NOMO-1 (cell line): ENCODE measurements around the gene KIRREL3.

Experiments used
- DNase-seq, 2 experiments: peaks; one replicate each; lab custom pipeline; 2025; ENCODE audit not compliant: unreplicated experiment in 2 of 2; lab: John Stamatoyannopoulos, UW

Gene KIRREL3

GRCh38 chr11:126720539-126721235 is 279.9 kb downstream of the KIRREL3 start:
- no peak for DNase-seq

GRCh38 chr11:126719740-126720139 is 280.8 kb downstream of the KIRREL3 start:
- no peak for DNase-seq

GRCh38 chr11:126718276-126718675 is 282.3 kb downstream of the KIRREL3 start:
- DNase-seq: no peak

GRCh38 chr11:126716456-126717083 is 284.0 kb downstream of the KIRREL3 start:
- DNase-seq: no peak

- DNase-seq: no peak
Measured at GRCh38 chr11:126713806-126714205, 286.8 kb downstream of the KIRREL3 start.

- DNase-seq: no peak
Measured at GRCh38 chr11:126711977-126712625, 288.5 kb downstream of the KIRREL3 start.

- DNase-seq: no peak
Measured at GRCh38 chr11:126710804-126711399, 289.7 kb downstream of the KIRREL3 start.

- DNase-seq: no peak
Measured at GRCh38 chr11:126707498-126707897, 293.1 kb downstream of the KIRREL3 start.

- no peak for DNase-seq
Measured at GRCh38 chr11:126704096-126704495, 296.5 kb downstream of the KIRREL3 start.

- DNase-seq: no peak
Measured at GRCh38 chr11:126703662-126704061, 296.9 kb downstream of the KIRREL3 start.

- no peak for DNase-seq
Measured at GRCh38 chr11:126702987-126703386, 297.6 kb downstream of the KIRREL3 start.

GRCh38 chr11:126702165-126702720 is 298.3 kb downstream of the KIRREL3 start:
- no peak for DNase-seq

- DNase-seq: no peak
Measured at GRCh38 chr11:126701520-126701897, 299.1 kb downstream of the KIRREL3 start.

- DNase-seq: no peak
Measured at GRCh38 chr11:126700768-126701519, 299.6 kb downstream of the KIRREL3 start.

GRCh38 chr11:126698576-126698975 is 302.0 kb downstream of the KIRREL3 start:
- DNase-seq: no peak

- DNase-seq: no peak
Measured at GRCh38 chr11:126697936-126698335, 302.6 kb downstream of the KIRREL3 start.

GRCh38 chr11:126696982-126697381 is 303.6 kb downstream of the KIRREL3 start:
- no peak for DNase-seq

GRCh38 chr11:126695293-126695692 is 305.3 kb downstream of the KIRREL3 start:
- no peak for DNase-seq

- no peak for DNase-seq
Measured at GRCh38 chr11:126694065-126694625, 306.4 kb downstream of the KIRREL3 start.

GRCh38 chr11:126687477-126687876 is 313.1 kb downstream of the KIRREL3 start:
- DNase-seq: no peak
